Measurements from ENCODE around the gene CAB39L. TPM values are rescaled to one million over a fixed set of nuclear protein-coding genes. Genes with fewer than 3 reads are reported as not detected.

The CAB39L gene
- 5.3 TPM for polyA plus RNA-seq (2013, experiment 1 of 2)
- polyA plus RNA-seq (2013, experiment 2 of 2) = 5.9 TPM

GRCh38 chr13:49443704-49444523, at the start of gene CAB39L, which contains the start of gene SETDB2:
TSS of gene CAB39L (minus strand) at chr13:49444064. CDS start at chr13:49382910, 61,154 bp downstream.
TSS of gene SETDB2 (plus strand) at chr13:49444274. CDS start at chr13:49451894, 7,620 bp downstream.
- Histone ChIP-seq H3K9ac (ENCODE audit: low read depth, low read length) (peak within 1 kb of the TSS; percentile 92), H3K27ac (ENCODE audit: low read depth, low read length) (peak within 1 kb of the TSS; percentile 76), H3K4me1 (ENCODE audit: insufficient read depth, low read length) (0 out of 2 replicates have a peak, but pooled peaks cover 3% of the 10 kb centered on the region), H3K4me3 (ENCODE audit: low read length) (peak within 1 kb of the TSS; percentile 80), H3K36me3 (ENCODE audit: insufficient read depth, low read length) (no peaks in the 10 kb centered on the region), H3K9me3 (ENCODE audit: insufficient read depth, low read depth, low read length) (no peaks in the 10 kb centered on the region), H3K27me3 (ENCODE audit: insufficient read depth, low read length) (no peaks in the 10 kb centered on the region)
- under 1% methylated on average over 53 of the region's 53 CpGs for WGBS

- WGBS = no CpG with 5 or more reads among the region's 2 CpGs
- Histone ChIP-seq H3K4me1 (ENCODE audit: insufficient read depth, low read length) (no peaks in the 10 kb centered on the region), H3K4me3 (ENCODE audit: low read length) (no peak overlapping the region), H3K9ac (ENCODE audit: low read depth, low read length) (no peak overlapping the region), H3K27me3 (ENCODE audit: insufficient read depth, low read length) (no peaks in the 10 kb centered on the region), H3K27ac (ENCODE audit: low read depth, low read length) (no peak overlapping the region), H3K9me3 (ENCODE audit: insufficient read depth, low read depth, low read length) (no peaks in the 10 kb centered on the region), H3K36me3 (ENCODE audit: insufficient read depth, low read length) (0 out of 2 replicates have a peak, but pooled peaks cover 3% of the 10 kb centered on the region)
Measured at GRCh38 chr13:49488563-49488962, 44.7 kb upstream of the CAB39L start.

GRCh38 chr13:49481788-49482187, 37.9 kb upstream of the CAB39L start:
- H3K4me1 ChIP-seq (ENCODE audit: insufficient read depth, low read length) = no peaks in the 10 kb centered on the region
- no peaks in the 10 kb centered on the region for H3K9me3 ChIP-seq (ENCODE audit: insufficient read depth, low read depth, low read length)
- no peak overlapping the region for H3K9ac ChIP-seq (ENCODE audit: low read depth, low read length)
- no peak overlapping the region for H3K4me3 ChIP-seq (ENCODE audit: low read length)
- WGBS = 93% methylated on average over 5 of the region's 5 CpGs
- no peak overlapping the region for H3K27ac ChIP-seq (ENCODE audit: low read depth, low read length)
- H3K27me3 ChIP-seq (ENCODE audit: insufficient read depth, low read length) = no peaks in the 10 kb centered on the region
- H3K36me3 ChIP-seq (ENCODE audit: insufficient read depth, low read length) = peaks cover 11% of the 10 kb centered on the region

- WGBS = 91% methylated on average over 7 of the region's 7 CpGs
- Histone ChIP-seq H3K9ac (ENCODE audit: low read depth, low read length) (no peak overlapping the region), H3K36me3 (ENCODE audit: insufficient read depth, low read length) (peaks cover 16% of the 10 kb centered on the region), H3K4me1 (ENCODE audit: insufficient read depth, low read length) (no peaks in the 10 kb centered on the region), H3K27ac (ENCODE audit: low read depth, low read length) (no peak overlapping the region), H3K27me3 (ENCODE audit: insufficient read depth, low read length) (no peaks in the 10 kb centered on the region), H3K9me3 (ENCODE audit: insufficient read depth, low read depth, low read length) (no peaks in the 10 kb centered on the region), H3K4me3 (ENCODE audit: low read length) (no peak overlapping the region)
Measured at GRCh38 chr13:49476529-49476928, 32.7 kb upstream of the CAB39L start.

GRCh38 chr13:49472186-49472585, 28.3 kb upstream of the CAB39L start:
- H3K27ac ChIP-seq (ENCODE audit: low read depth, low read length) = no peak overlapping the region
- no peaks in the 10 kb centered on the region for H3K27me3 ChIP-seq (ENCODE audit: insufficient read depth, low read length)
- WGBS = 76% methylated on average over 1 of the region's 1 CpG
- no peaks in the 10 kb centered on the region for H3K9me3 ChIP-seq (ENCODE audit: insufficient read depth, low read depth, low read length)
- H3K36me3 ChIP-seq (ENCODE audit: insufficient read depth, low read length) = peaks cover 21% of the 10 kb centered on the region
- no peaks in the 10 kb centered on the region for H3K4me1 ChIP-seq (ENCODE audit: insufficient read depth, low read length)
- H3K4me3 ChIP-seq (ENCODE audit: low read length) = no peak overlapping the region
- H3K9ac ChIP-seq (ENCODE audit: low read depth, low read length) = no peak overlapping the region

- 89% methylated on average over 4 of the region's 5 CpGs for WGBS
- peaks cover 30% of the 10 kb centered on the region for H3K9me3 ChIP-seq (ENCODE audit: insufficient read depth, low read depth, low read length)
- H3K9ac ChIP-seq (ENCODE audit: low read depth, low read length) = no peak overlapping the region
- no peaks in the 10 kb centered on the region for H3K4me1 ChIP-seq (ENCODE audit: insufficient read depth, low read length)
- H3K27ac ChIP-seq (ENCODE audit: low read depth, low read length) = no peak overlapping the region
- no peaks in the 10 kb centered on the region for H3K27me3 ChIP-seq (ENCODE audit: insufficient read depth, low read length)
- H3K4me3 ChIP-seq (ENCODE audit: low read length) = no peak overlapping the region
- peaks cover 38% of the 10 kb centered on the region for H3K36me3 ChIP-seq (ENCODE audit: insufficient read depth, low read length)
Measured at GRCh38 chr13:49466292-49466838, 22.5 kb upstream of the CAB39L start.

GRCh38 chr13:49464621-49465325, 20.9 kb upstream of the CAB39L start:
- Histone ChIP-seq H3K27ac (ENCODE audit: low read depth, low read length) (no peak overlapping the region), H3K36me3 (ENCODE audit: insufficient read depth, low read length) (peaks cover 44% of the 10 kb centered on the region), H3K27me3 (ENCODE audit: insufficient read depth, low read length) (no peaks in the 10 kb centered on the region), H3K4me3 (ENCODE audit: low read length) (no peak overlapping the region), H3K9me3 (ENCODE audit: insufficient read depth, low read depth, low read length) (peaks cover 30% of the 10 kb centered on the region), H3K9ac (ENCODE audit: low read depth, low read length) (no peak overlapping the region), H3K4me1 (ENCODE audit: insufficient read depth, low read length) (no peaks in the 10 kb centered on the region)
- WGBS = 97% methylated on average over 4 of the region's 4 CpGs

- Histone ChIP-seq H3K4me1 (ENCODE audit: insufficient read depth, low read length) (no peaks in the 10 kb centered on the region), H3K9me3 (ENCODE audit: insufficient read depth, low read depth, low read length) (peaks cover 30% of the 10 kb centered on the region), H3K36me3 (ENCODE audit: insufficient read depth, low read length) (peaks cover 44% of the 10 kb centered on the region), H3K4me3 (ENCODE audit: low read length) (no peak overlapping the region), H3K27me3 (ENCODE audit: insufficient read depth, low read length) (no peaks in the 10 kb centered on the region), H3K27ac (ENCODE audit: low read depth, low read length) (no peak overlapping the region), H3K9ac (ENCODE audit: low read depth, low read length) (no peak overlapping the region)
- 91% methylated on average over 1 of the region's 1 CpG for WGBS
Measured at GRCh38 chr13:49464085-49464484, 20.2 kb upstream of the CAB39L start.

- no peak overlapping the region for H3K27ac ChIP-seq (ENCODE audit: low read depth, low read length)
- 100% methylated on average over 1 of the region's 1 CpG for WGBS
- H3K4me1 ChIP-seq (ENCODE audit: insufficient read depth, low read length) = no peaks in the 10 kb centered on the region
- no peaks in the 10 kb centered on the region for H3K27me3 ChIP-seq (ENCODE audit: insufficient read depth, low read length)
- H3K4me3 ChIP-seq (ENCODE audit: low read length) = no peak overlapping the region
- no peak overlapping the region for H3K9ac ChIP-seq (ENCODE audit: low read depth, low read length)
- H3K36me3 ChIP-seq (ENCODE audit: insufficient read depth, low read length) = peaks cover 38% of the 10 kb centered on the region
- peaks cover 30% of the 10 kb centered on the region for H3K9me3 ChIP-seq (ENCODE audit: insufficient read depth, low read depth, low read length)
Measured at GRCh38 chr13:49459580-49459979, 15.7 kb upstream of the CAB39L start.

- H3K4me1 ChIP-seq (ENCODE audit: insufficient read depth, low read length) = no peaks in the 10 kb centered on the region
- H3K4me3 ChIP-seq (ENCODE audit: low read length) = no peak overlapping the region
- H3K9me3 ChIP-seq (ENCODE audit: insufficient read depth, low read depth, low read length) = peaks cover 9% of the 10 kb centered on the region; the same call in 1 of the 2 replicates
- H3K27ac ChIP-seq (ENCODE audit: low read depth, low read length) = no peak overlapping the region
- no peaks in the 10 kb centered on the region for H3K27me3 ChIP-seq (ENCODE audit: insufficient read depth, low read length)
- 93% methylated on average over 5 of the region's 7 CpGs for WGBS
- peaks cover 16% of the 10 kb centered on the region for H3K36me3 ChIP-seq (ENCODE audit: insufficient read depth, low read length)
- H3K9ac ChIP-seq (ENCODE audit: low read depth, low read length) = no peak overlapping the region
Measured at GRCh38 chr13:49457221-49457620, 13.4 kb upstream of the CAB39L start.

- Histone ChIP-seq H3K27me3 (ENCODE audit: insufficient read depth, low read length) (no peaks in the 10 kb centered on the region), H3K9me3 (ENCODE audit: insufficient read depth, low read depth, low read length) (no peaks in the 10 kb centered on the region; the same call in 1 of the 2 replicates), H3K27ac (ENCODE audit: low read depth, low read length) (no peak overlapping the region), H3K4me1 (ENCODE audit: insufficient read depth, low read length) (no peaks in the 10 kb centered on the region), H3K4me3 (ENCODE audit: low read length) (no peak overlapping the region), H3K36me3 (ENCODE audit: insufficient read depth, low read length) (peaks cover 5% of the 10 kb centered on the region), H3K9ac (ENCODE audit: low read depth, low read length) (no peak overlapping the region)
- no CpG with 5 or more reads among the region's 1 CpG for WGBS
Measured at GRCh38 chr13:49456156-49456555, 12.3 kb upstream of the CAB39L start.

Data from HUES64 (cell line).